SK-N-SH treated with all-trans-retinoic acid at 6 μM for 48 hours (cell line): ENCODE results near the gene PLSCR4.

ENCODE experiments used
- ATAC-seq: fragments of 200-7000 bp; cut with Tn5 transposase; 3 replicates; pipeline ENCODE4 v1.9.1; 2020; ENCODE audit warnings: mild to moderate bottlenecking, moderate library complexity
- BACH2 ChIP-seq: fragments of 250-450 bp; sonication (Bioruptor Pico); IDR thresholded peaks from 2 replicates; pipeline ENCODE4 v1.9.0; 2021; ENCODE audit warnings: mild to moderate bottlenecking, borderline replicate concordance
- CSDC2 ChIP-seq: fragments of 250-450 bp; sonication (Bioruptor Pico); IDR thresholded peaks from 2 replicates; pipeline ENCODE4 v1.5.0; 2020; ENCODE audit warnings: mild to moderate bottlenecking, moderate library complexity
- ESRRG ChIP-seq: fragments of 250-450 bp; sonication (Bioruptor Pico); IDR thresholded peaks from 2 replicates; pipeline ENCODE4 v1.6.1; 2021; ENCODE audit warnings: mild to moderate bottlenecking
- ISL1 ChIP-seq: fragments of 250-450 bp; sonication (Bioruptor Pico); IDR thresholded peaks from 2 replicates; pipeline ENCODE4 v2.1.2; 2022; ENCODE audit warnings: mild to moderate bottlenecking, moderate library complexity
- OSR1 ChIP-seq: fragments of 250-450 bp; sonication (Bioruptor Pico); IDR thresholded peaks from 2 replicates; pipeline ENCODE4 v1.8.0; 2022; ENCODE audit warnings: moderate library complexity, mild to moderate bottlenecking, inconsistent platforms
- PATZ1 ChIP-seq: fragments of 250-450 bp; sonication (Bioruptor Pico); IDR thresholded peaks from 2 replicates; pipeline ENCODE4 v1.8.0; 2020; ENCODE audit warnings: mild to moderate bottlenecking, moderate library complexity, borderline replicate concordance
- POU6F1 ChIP-seq: fragments of 250-450 bp; sonication (Bioruptor Pico); IDR thresholded peaks from 2 replicates; pipeline ENCODE4 v1.8.0; 2021; ENCODE audit warnings: low read depth, mild to moderate bottlenecking, moderate library complexity, borderline replicate concordance
- PPARA ChIP-seq: fragments of 250-450 bp; sonication (Bioruptor Pico); IDR thresholded peaks from 2 replicates; pipeline ENCODE4 v1.5.0; 2020; ENCODE audit warnings: mild to moderate bottlenecking, borderline replicate concordance
- RARB ChIP-seq: fragments of 250-450 bp; sonication (Bioruptor Pico); IDR thresholded peaks from 2 replicates; pipeline ENCODE4 v1.8.0; 2021; ENCODE audit warnings: mild to moderate bottlenecking, moderate library complexity
- SNAI2 ChIP-seq: fragments of 250-450 bp; sonication (Bioruptor Pico); IDR thresholded peaks from 2 replicates; pipeline ENCODE4 v1.5.0; 2020; ENCODE audit warnings: mild to moderate bottlenecking, moderate library complexity
- TCF4 ChIP-seq: fragments of 250-450 bp; sonication (Bioruptor Pico); IDR thresholded peaks from 2 replicates; pipeline ENCODE4 v1.8.0; 2021; ENCODE audit warnings: mild to moderate bottlenecking, moderate library complexity, borderline replicate concordance
- TOX ChIP-seq: fragments of 250-450 bp; sonication (Bioruptor Pico); IDR thresholded peaks from 2 replicates; pipeline ENCODE4 v1.8.0; 2021; ENCODE audit warnings: mild to moderate bottlenecking, moderate library complexity, borderline replicate concordance
- ZC3H10 ChIP-seq: fragments of 250-450 bp; sonication (Bioruptor Pico); IDR thresholded peaks from 2 replicates; pipeline ENCODE4 v1.5.1; 2021; ENCODE audit warnings: mild to moderate bottlenecking, moderate library complexity
- ZFP3 ChIP-seq: fragments of 250-450 bp; sonication (Bioruptor Pico); IDR thresholded peaks from 2 replicates; pipeline ENCODE4 v1.5.0; 2020; ENCODE audit warnings: mild to moderate bottlenecking, moderate library complexity
- ZFP30 ChIP-seq: fragments of 450-650 bp; formaldehyde crosslinking; IDR thresholded peaks from 2 replicates; pipeline ENCODE4 v1.5.0; 2022; ENCODE audit warnings: mild to moderate bottlenecking, moderate library complexity
- ZNF565 ChIP-seq: fragments of 450-650 bp; formaldehyde crosslinking; conservative IDR thresholded peaks from 2 replicates; pipeline ENCODE4 v1.5.0; 2020; ENCODE audit warnings: low read depth, mild to moderate bottlenecking, moderate library complexity
- ZNF70 ChIP-seq: fragments of 450-650 bp; formaldehyde crosslinking; IDR thresholded peaks from 2 replicates; pipeline ENCODE4 v1.5.0; 2020; ENCODE audit warnings: mild to moderate bottlenecking, moderate library complexity
- ZNF8 ChIP-seq: fragments of 450-650 bp; formaldehyde crosslinking; IDR thresholded peaks from 2 replicates; pipeline ENCODE4 v1.5.0; 2020; ENCODE audit warnings: mild to moderate bottlenecking, moderate library complexity
- TF ChIP-seq, protein P1 (sequence below): fragments of 250-450 bp; sonication (Bioruptor Pico); IDR thresholded peaks from 2 replicates; pipeline ENCODE4 v1.5.0; 2020; ENCODE audit warnings: mild to moderate bottlenecking, moderate library complexity
- TF ChIP-seq, protein P2 (sequence below): fragments of 250-450 bp; sonication (Bioruptor Pico); IDR thresholded peaks from 2 replicates; pipeline ENCODE4 v1.5.1; 2020; ENCODE audit warnings: low read depth, mild to moderate bottlenecking, moderate library complexity
- TF ChIP-seq, protein P3 (sequence below): fragments of 250-450 bp; sonication (Bioruptor Pico); IDR thresholded peaks from 2 replicates; pipeline ENCODE4 v1.5.1; 2021; ENCODE audit warnings: mild to moderate bottlenecking, moderate library complexity

PLSCR4 gene

DNA sequence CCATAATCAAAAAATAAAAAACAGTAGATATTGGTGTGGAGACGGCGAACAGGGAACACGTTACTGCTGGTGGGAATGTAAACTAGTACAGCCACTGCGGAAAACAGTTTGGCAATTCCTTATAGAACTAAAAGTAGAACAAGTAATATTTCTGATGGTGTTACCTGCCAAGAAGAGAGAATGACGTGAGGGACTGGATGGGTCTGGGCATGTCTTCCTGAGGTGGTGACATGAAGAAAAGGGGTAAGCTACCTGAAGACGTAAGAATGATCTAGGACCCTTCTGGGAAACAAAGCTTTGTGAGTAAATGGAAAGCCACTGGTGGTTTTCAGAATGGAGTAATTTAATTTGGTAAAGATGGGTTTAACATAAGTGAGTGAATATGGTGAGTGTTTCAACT lies 70.5 kb downstream of the PLSCR4 start:
- no peak for ATAC-seq
- no peak for TF ChIP-seq SNAI2 (CRISPR knock-in tag)
- TF ChIP-seq ISL1 (CRISPR knock-in tag) = no peak
- no peak for TF ChIP-seq ZFP30 (CRISPR knock-in tag)
- TF ChIP-seq CSDC2 = no peak
- TF ChIP-seq PPARA (CRISPR knock-in tag) = no peak
- no peak for TF ChIP-seq BACH2 (CRISPR knock-in tag)
- no peak for TF ChIP-seq ZNF565 (CRISPR knock-in tag)
- TF ChIP-seq RARB (CRISPR knock-in tag) = no peak
- TF ChIP-seq ZNF8 = no peak
- TF ChIP-seq OSR1 (CRISPR knock-in tag) = no peak
- no peak for TF ChIP-seq ZC3H10
- TF ChIP-seq POU6F1 (CRISPR knock-in tag) = no peak
- TF ChIP-seq ZNF70 (CRISPR knock-in tag) = no peak
- TF ChIP-seq ESRRG (CRISPR knock-in tag) = no peak
- TF ChIP-seq TCF4 (CRISPR knock-in tag) = no peak
- TF ChIP-seq, protein P1, sequence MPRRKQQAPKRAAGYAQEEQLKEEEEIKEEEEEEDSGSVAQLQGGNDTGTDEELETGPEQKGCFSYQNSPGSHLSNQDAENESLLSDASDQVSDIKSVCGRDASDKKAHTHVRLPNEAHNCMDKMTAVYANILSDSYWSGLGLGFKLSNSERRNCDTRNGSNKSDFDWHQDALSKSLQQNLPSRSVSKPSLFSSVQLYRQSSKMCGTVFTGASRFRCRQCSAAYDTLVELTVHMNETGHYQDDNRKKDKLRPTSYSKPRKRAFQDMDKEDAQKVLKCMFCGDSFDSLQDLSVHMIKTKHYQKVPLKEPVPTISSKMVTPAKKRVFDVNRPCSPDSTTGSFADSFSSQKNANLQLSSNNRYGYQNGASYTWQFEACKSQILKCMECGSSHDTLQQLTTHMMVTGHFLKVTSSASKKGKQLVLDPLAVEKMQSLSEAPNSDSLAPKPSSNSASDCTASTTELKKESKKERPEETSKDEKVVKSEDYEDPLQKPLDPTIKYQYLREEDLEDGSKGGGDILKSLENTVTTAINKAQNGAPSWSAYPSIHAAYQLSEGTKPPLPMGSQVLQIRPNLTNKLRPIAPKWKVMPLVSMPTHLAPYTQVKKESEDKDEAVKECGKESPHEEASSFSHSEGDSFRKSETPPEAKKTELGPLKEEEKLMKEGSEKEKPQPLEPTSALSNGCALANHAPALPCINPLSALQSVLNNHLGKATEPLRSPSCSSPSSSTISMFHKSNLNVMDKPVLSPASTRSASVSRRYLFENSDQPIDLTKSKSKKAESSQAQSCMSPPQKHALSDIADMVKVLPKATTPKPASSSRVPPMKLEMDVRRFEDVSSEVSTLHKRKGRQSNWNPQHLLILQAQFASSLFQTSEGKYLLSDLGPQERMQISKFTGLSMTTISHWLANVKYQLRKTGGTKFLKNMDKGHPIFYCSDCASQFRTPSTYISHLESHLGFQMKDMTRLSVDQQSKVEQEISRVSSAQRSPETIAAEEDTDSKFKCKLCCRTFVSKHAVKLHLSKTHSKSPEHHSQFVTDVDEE (CRISPR knock-in tag) = no peak
- TF ChIP-seq, protein P2, sequence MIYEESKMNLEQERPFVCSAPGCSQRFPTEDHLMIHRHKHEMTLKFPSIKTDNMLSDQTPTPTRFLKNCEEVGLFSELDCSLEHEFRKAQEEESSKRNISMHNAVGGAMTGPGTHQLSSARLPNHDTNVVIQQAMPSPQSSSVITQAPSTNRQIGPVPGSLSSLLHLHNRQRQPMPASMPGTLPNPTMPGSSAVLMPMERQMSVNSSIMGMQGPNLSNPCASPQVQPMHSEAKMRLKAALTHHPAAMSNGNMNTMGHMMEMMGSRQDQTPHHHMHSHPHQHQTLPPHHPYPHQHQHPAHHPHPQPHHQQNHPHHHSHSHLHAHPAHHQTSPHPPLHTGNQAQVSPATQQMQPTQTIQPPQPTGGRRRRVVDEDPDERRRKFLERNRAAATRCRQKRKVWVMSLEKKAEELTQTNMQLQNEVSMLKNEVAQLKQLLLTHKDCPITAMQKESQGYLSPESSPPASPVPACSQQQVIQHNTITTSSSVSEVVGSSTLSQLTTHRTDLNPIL (CRISPR knock-in tag) = no peak
- TF ChIP-seq ZFP3 (CRISPR knock-in tag) = no peak
- no peak for TF ChIP-seq PATZ1 (CRISPR knock-in tag)

- ATAC-seq = no peak
- TF ChIP-seq OSR1 (CRISPR knock-in tag) (no peak), CSDC2 (no peak), ZFP3 (CRISPR knock-in tag) (no peak)
- TF ChIP-seq, all 23 proteins: peak for 0
These were observed 72.8 kb downstream of the PLSCR4 start for GRCh38 chr3:146178006-146178689.

- TF ChIP-seq, protein P3, sequence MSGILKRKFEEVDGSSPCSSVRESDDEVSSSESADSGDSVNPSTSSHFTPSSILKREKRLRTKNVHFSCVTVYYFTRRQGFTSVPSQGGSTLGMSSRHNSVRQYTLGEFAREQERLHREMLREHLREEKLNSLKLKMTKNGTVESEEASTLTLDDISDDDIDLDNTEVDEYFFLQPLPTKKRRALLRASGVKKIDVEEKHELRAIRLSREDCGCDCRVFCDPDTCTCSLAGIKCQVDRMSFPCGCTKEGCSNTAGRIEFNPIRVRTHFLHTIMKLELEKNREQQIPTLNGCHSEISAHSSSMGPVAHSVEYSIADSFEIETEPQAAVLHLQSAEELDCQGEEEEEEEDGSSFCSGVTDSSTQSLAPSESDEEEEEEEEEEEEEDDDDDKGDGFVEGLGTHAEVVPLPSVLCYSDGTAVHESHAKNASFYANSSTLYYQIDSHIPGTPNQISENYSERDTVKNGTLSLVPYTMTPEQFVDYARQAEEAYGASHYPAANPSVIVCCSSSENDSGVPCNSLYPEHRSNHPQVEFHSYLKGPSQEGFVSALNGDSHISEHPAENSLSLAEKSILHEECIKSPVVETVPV (CRISPR knock-in tag) = no peak
- no peak for TF ChIP-seq ZC3H10
- no peak for TF ChIP-seq SNAI2 (CRISPR knock-in tag)
- TF ChIP-seq ZNF565 (CRISPR knock-in tag) = no peak
- TF ChIP-seq TOX (CRISPR knock-in tag) = no peak
- TF ChIP-seq ISL1 (CRISPR knock-in tag) = no peak
- no peak for TF ChIP-seq ZNF8
- no peak for TF ChIP-seq OSR1 (CRISPR knock-in tag)
- TF ChIP-seq, protein P2 (CRISPR knock-in tag) = no peak
- TF ChIP-seq, protein P1 (CRISPR knock-in tag) = no peak
- TF ChIP-seq PPARA (CRISPR knock-in tag) = no peak
- no peak for ATAC-seq
These were observed 73.4 kb downstream of the PLSCR4 start for GRCh38 chr3:146177519-146177918.
